Activated gamma-delta T cell (primary cell): Measurements from ENCODE around the gene FBRSL1.
A peak's percentile ranks its signal among the peaks of the same experiment; 100 is the strongest.
"Not testable (repeated sequence)": the region's sequence is repeated elsewhere in the genome, so short reads cannot be mapped to it uniquely, and the experiment has no call there.

ENCODE experiments used
- DNase-seq: peaks from one replicate; lab custom pipeline; 2025; lab: John Stamatoyannopoulos, UW
- total RNA-seq, 2 donors: gene quantifications; one replicate each; lab custom pipeline; 2026; lab: John Stamatoyannopoulos, UW

The FBRSL1 gene
- total RNA-seq, result 64.2 to 80.6 reads per million in 2 donors

GRCh38 chr12:132489602-132490266 is at the start of gene FBRSL1:
Gene FBRSL1, plus strand, starts transcription at chr12:132490151.
- DNase-seq, result peak; percentile 96

GRCh38 chr12:132440420-132440819 is 49.5 kb upstream of the FBRSL1 start:
- not testable (repeated sequence) for DNase-seq

GRCh38 chr12:132441871-132442863 is 47.8 kb upstream of the FBRSL1 start:
- DNase-seq, result no peak

GRCh38 chr12:132443091-132443490 is 46.9 kb upstream of the FBRSL1 start:
- no peak for DNase-seq

- no peak for DNase-seq
Observed at GRCh38 chr12:132444283-132444682, 45.7 kb upstream of the FBRSL1 start.

- peak; percentile 32 for DNase-seq
Observed at GRCh38 chr12:132444957-132445883, 44.7 kb upstream of the FBRSL1 start.

GRCh38 chr12:132445884-132446632 is 43.9 kb upstream of the FBRSL1 start:
- peak; percentile 61 for DNase-seq

GRCh38 chr12:132446633-132447326 is 43.2 kb upstream of the FBRSL1 start:
- DNase-seq, result no peak

- DNase-seq, result no peak
Observed at GRCh38 chr12:132447327-132447720, 42.6 kb upstream of the FBRSL1 start.

GRCh38 chr12:132447731-132448462 is 42.1 kb upstream of the FBRSL1 start:
- no peak for DNase-seq

- DNase-seq, result no peak
Observed at GRCh38 chr12:132448463-132448820, 41.5 kb upstream of the FBRSL1 start.

GRCh38 chr12:132449565-132450417 is 40.2 kb upstream of the FBRSL1 start:
- no peak for DNase-seq

- DNase-seq, result no peak
Observed at GRCh38 chr12:132450418-132451171, 39.4 kb upstream of the FBRSL1 start.

GRCh38 chr12:132451172-132451835 is 38.6 kb upstream of the FBRSL1 start:
- no peak for DNase-seq

GRCh38 chr12:132451836-132452195 is 38.1 kb upstream of the FBRSL1 start:
- no peak for DNase-seq

GRCh38 chr12:132452596-132453350 is 37.2 kb upstream of the FBRSL1 start:
- no peak for DNase-seq
